ENCODE data around the gene PBX3. TPM values are rescaled to one million over a fixed set of nuclear protein-coding genes. Genes with fewer than 3 reads are reported as not detected.

PBX3 gene
- total and polyA plus RNA-seq, 10 of the 15 experiments (the other 5 are each of a cell fraction or from before 2014, with no cell fraction given) = 6.7 to 146 (median 22.2) TPM

DNA sequence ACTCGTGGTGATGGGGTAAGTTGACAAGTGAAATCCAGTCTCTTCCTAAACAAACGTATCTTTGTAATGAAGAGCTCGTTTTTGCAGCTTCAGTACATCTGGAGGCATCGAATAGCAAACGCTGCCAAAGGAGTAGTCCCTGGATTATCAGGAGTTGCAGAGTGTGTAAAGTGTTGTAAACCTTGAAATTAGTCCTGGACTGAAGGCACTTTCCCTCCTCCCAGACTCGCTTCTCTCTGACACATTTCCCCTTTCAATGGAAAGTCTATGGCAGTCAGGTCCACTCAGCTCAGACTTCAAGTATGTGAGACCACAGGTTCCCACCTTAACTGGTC, 1.5 kb upstream of the PBX3 start:
- WGBS (ENCODE audit: insufficient coverage, insufficient replicate concordance, low lambda C conversion rate, missing lambda C conversion rate) = 58% methylated on average over 6 of the region's 6 CpGs
- FAIRE-seq (no peak), ATAC-seq (no peak), DNase-seq (ENCODE audit: low read depth, low spot score) (no peak)
- no peak for TF ChIP-seq ZSCAN29 (IDR thresholded peaks at IDR 0.05)
- TF ChIP-seq, protein P1, sequence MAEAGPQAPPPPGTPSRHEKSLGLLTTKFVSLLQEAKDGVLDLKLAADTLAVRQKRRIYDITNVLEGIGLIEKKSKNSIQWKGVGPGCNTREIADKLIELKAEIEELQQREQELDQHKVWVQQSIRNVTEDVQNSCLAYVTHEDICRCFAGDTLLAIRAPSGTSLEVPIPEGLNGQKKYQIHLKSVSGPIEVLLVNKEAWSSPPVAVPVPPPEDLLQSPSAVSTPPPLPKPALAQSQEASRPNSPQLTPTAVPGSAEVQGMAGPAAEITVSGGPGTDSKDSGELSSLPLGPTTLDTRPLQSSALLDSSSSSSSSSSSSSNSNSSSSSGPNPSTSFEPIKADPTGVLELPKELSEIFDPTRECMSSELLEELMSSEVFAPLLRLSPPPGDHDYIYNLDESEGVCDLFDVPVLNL (IDR thresholded peaks at IDR 0.05; ENCODE audit: low read depth, low read length) = no peak
- TF ChIP-seq, protein P2, sequence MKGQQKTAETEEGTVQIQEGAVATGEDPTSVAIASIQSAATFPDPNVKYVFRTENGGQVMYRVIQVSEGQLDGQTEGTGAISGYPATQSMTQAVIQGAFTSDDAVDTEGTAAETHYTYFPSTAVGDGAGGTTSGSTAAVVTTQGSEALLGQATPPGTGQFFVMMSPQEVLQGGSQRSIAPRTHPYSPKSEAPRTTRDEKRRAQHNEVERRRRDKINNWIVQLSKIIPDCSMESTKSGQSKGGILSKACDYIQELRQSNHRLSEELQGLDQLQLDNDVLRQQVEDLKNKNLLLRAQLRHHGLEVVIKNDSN (IDR thresholded peaks at IDR 0.05; ENCODE audit: borderline replicate concordance, extremely low read length, insufficient read depth, low read depth, low read length) = no peak
- TF ChIP-seq, protein P3, sequence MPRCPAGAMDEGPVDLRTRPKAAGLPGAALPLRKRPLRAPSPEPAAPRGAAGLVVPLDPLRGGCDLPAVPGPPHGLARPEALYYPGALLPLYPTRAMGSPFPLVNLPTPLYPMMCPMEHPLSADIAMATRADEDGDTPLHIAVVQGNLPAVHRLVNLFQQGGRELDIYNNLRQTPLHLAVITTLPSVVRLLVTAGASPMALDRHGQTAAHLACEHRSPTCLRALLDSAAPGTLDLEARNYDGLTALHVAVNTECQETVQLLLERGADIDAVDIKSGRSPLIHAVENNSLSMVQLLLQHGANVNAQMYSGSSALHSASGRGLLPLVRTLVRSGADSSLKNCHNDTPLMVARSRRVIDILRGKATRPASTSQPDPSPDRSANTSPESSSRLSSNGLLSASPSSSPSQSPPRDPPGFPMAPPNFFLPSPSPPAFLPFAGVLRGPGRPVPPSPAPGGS (IDR thresholded peaks at IDR 0.05; ENCODE audit: borderline replicate concordance, insufficient read depth, low read depth, low read length, poor library complexity, severe bottlenecking) = no peak
- peak overlapping the region; percentile 81; the same call in 1 of the 2 replicates for H3K4me3 ChIP-seq
- no peaks in the 10 kb centered on the region for H3K27me3 ChIP-seq (replicated peaks in 1 of 2; ENCODE audit: control insufficient read depth in 2 of 2, insufficient read depth in 2 of 2, low read length in 1 of 2)
- ChIA-PET CTCF (interaction anchor here (1.1 to 1.4 kb wide), 5 partner anchors 42 to 187 kb away, joined by 3 to 9 read pairs (median 4); no protein-coding TSS in a partner anchor), POLR2A (interaction anchor here (1.0 to 1.8 kb wide), 9 partner anchors 9 to 164 kb away, joined by 3 to 5 read pairs (median 4); partner anchors contain the start of gene MAPKAP1), RAD21 (ENCODE audit: unreplicated experiment) (interaction anchor here (0.8 to 2.1 kb wide), 14 partner anchors 9 to 338 kb away, joined by 3 to 9 read pairs (median 6); partner anchors contain the start of gene MAPKAP1), SMC1A (ENCODE audit: uncharacterized antibody, unreplicated experiment) (interaction anchor here (0.8 to 2.4 kb wide), 16 partner anchors 10 to 187 kb away, joined by 3 to 11 read pairs (median 4); partner anchors contain the start of gene MAPKAP1)
- intact Hi-C loops (cut with micrococcal nuclease; ENCODE audit: unreplicated experiment) = loop anchor here (1.0 to 5.0 kb wide), 3 partner anchors 38 to 188 kb away; partner anchors contain the start of gene MAPKAP1
- H2AFZ ChIP-seq (ENCODE audit: control insufficient read depth, low read depth, low read length) = peak overlapping the region; percentile 94
- H4K20me1 ChIP-seq (ENCODE audit: control insufficient read depth, insufficient read depth) = no peaks in the 10 kb centered on the region
- in situ Hi-C loops (cut with MboI) = no loop called here
- no peaks in the 10 kb centered on the region for H3K9me3 ChIP-seq (replicated peaks; ENCODE audit: control insufficient read depth, insufficient read depth, low read length)
- no peak overlapping the region; the same call in 1 of the 2 replicates for H3K27ac ChIP-seq (ENCODE audit: control insufficient read depth, insufficient read depth)
- TSS peak; percentile 50 for BruUV-seq (replicated peaks)
- peak overlapping the region; percentile 96 for H3K4me2 ChIP-seq (ENCODE audit: control insufficient read depth, insufficient read depth)
- peak overlapping the region; percentile 73; the same call in 1 of the 2 replicates for H3K9ac ChIP-seq (ENCODE audit: control insufficient read depth, insufficient read depth, low read length)
- H3K4me1 ChIP-seq (ENCODE audit: control insufficient read depth, insufficient read depth, low read length) = peaks cover 7% of the 10 kb centered on the region
- H3K36me3 ChIP-seq (ENCODE audit: control insufficient read depth in 2 of 2, insufficient read depth in 2 of 2, low read length in 1 of 2) = no peaks in the 10 kb centered on the region
- peaks cover 34% of the 10 kb centered on the region for H3K79me2 ChIP-seq (ENCODE audit: control insufficient read depth, insufficient read depth, low read length)
